C4-2B (cell line): ENCODE data around the gene KSR2.

Source experiments
- CTCF ChIP-seq: fragments of 450-650 bp; conservative IDR thresholded peaks from 2 replicates; pipeline ENCODE4 v1.5.1; 2017; ENCODE audit warnings: mild to moderate bottlenecking
- ZFX ChIP-seq: fragments of 450-650 bp; IDR thresholded peaks from 2 replicates; pipeline ENCODE4 v1.6.1; 2017

- TF ChIP-seq CTCF, result no peak
- no peak for TF ChIP-seq ZFX
Observed at GRCh38 chr12:117744418-117744817, 224.4 kb downstream of the KSR2 start.
